HCEC 1CT (cell line): Measurements from ENCODE around the gene LDAH.

Experiments
- DNase-seq: peaks from one replicate; pipeline ENCODE4 v3.0.0-alpha.2; 2017

The LDAH gene

GRCh38 chr2:20649976-20650375 is 172.9 kb downstream of the LDAH start:
- DNase-seq, result no peak

DNA sequence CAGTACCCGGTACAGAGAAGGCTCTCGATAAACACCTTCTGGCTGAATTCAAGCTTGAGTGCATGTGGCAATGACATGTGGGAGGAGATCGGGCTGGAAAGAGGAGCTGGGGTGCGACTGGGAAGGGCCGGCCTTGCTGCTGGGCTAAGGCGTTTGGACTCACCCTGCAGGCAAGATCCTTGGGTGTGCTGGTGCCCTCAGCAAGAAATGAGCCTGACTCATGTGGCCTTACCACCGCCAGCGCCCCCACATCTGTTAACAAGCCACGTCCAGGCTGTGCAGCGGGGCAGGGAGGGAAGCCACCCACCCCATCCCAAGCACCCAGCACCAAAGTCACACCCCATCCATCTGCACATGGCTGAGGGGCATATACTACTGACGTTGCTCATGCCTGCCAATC is 173.3 kb downstream of the LDAH start:
- DNase-seq, result no peak

DNA sequence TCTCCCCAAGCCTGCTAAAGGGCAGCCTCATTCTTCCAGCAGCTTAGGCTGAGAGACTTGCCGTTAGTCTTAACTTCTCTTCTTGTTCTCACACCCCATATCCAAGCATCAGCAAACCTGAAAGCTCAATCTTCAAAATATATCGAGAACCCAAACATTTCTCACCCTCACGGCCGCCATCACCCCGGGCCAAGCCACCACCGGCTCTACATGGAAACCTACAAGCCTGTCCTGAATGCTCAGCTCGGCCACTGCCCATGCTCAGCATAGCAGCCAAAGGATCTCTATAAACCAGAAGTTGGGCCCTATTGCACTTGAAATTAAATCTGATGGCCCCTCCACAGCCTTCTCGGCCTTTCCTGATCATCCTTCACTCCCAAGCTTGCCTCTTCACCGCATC is 174.1 kb downstream of the LDAH start:
- no peak for DNase-seq

DNA sequence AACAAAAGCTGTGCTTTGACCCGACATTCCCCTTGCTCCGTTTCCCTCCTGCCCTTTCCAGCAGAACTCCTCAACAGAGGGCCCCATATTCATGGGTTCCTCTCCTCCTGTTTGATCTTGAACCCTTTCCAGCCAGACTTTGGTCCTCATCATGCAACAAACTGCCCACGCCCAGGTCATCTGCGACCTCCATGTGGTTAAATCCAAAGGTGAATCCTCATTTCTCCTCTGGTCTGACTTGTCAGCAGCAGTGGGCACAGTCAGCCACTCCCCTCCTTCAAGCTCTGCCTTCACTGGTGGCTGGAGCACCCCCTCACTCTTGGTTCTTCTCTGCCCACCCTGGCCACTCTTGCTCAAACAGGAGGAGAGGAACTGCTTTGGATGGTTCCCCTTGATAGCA is 174.7 kb downstream of the LDAH start:
- no peak for DNase-seq

DNA sequence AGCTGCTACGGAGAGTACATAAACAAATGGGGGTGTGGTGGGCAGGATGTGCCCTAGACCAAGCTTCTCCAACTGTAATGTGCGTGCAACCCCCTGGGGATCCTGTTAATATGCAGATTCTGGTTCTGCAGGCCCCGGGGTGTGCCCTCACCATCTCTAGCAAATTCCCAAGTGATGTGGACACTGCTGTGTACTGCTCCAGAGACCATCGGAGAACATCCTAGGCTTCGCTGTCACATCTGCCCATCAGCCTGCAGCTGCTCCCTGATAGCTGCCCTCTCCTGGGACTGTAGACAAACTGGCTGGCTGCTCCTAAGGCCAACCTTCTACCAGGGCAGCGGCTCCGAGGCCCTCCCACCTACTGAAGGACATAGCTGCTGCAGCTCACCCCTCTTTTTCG is 175.2 kb downstream of the LDAH start:
- no peak for DNase-seq

- no peak for DNase-seq
These were observed 175.7 kb downstream of the LDAH start for GRCh38 chr2:20647211-20647610.

DNA sequence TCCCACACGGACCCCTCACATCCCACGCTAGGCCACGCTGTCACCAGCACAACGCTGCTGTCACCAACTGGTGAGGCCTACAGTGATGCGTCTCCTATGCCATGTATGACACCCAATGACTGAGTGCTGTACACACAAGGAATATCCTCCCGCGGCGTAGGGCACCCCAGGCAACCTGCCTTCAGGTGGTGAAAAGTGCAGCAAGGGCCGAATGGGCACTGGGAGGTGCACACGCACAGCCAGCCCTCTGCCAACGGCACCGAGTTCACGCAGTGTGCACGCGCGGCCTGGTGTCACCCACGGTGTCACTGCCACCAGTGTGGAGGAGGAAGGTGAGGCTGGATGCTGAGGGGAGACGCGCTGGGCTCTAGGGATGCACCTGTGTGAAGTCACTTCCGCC is 176.5 kb downstream of the LDAH start:
- no peak for DNase-seq

DNA sequence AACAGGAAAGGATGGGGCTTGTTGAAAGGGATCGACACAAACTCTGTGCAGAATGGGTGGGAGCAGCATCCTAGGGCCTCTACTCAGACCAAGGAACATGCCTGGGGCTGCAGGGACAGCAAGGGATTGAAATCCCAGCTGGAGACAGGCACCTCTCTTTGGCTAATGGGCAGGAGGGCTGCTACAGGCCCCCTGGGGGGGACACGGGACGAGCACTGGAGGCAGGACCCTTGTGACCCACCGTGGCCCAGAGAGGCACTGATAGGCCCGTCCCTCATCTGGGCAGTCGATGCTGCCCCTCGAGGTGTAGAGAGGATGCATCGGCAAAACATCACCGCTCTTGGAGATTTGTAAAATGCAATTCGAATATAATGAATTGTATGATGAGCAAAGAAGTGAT is 177.1 kb downstream of the LDAH start:
- no peak for DNase-seq

DNA sequence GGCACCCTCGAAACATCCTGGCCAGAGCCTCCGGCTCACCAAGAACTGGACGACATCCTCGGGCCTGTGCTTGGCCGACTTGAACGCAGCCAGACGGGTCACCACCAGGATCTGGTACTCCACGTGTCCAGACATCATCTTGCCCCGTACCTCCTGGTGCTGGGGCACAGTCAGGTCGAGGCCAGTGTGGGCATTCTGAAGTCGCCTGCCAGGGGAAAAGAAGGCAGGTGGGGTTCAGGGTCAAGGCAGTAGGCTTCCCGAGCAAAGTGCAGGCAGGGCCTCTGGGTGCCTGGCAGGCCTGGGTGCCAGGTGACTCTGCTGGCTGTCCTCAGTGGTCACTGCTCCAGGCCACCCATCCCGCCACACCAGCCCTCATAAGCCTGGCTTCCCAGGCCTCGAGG is 177.6 kb downstream of the LDAH start:
- no peak for DNase-seq

- DNase-seq, result no peak
These were observed 179.1 kb downstream of the LDAH start for GRCh38 chr2:20643826-20644225.

- DNase-seq, result no peak
These were observed 179.8 kb downstream of the LDAH start for GRCh38 chr2:20643060-20643459.

- DNase-seq, result peak; percentile 58
These were observed 180.6 kb downstream of the LDAH start for GRCh38 chr2:20642055-20642971.

GRCh38 chr2:20641123-20641985 is 181.5 kb downstream of the LDAH start:
- no peak for DNase-seq

DNA sequence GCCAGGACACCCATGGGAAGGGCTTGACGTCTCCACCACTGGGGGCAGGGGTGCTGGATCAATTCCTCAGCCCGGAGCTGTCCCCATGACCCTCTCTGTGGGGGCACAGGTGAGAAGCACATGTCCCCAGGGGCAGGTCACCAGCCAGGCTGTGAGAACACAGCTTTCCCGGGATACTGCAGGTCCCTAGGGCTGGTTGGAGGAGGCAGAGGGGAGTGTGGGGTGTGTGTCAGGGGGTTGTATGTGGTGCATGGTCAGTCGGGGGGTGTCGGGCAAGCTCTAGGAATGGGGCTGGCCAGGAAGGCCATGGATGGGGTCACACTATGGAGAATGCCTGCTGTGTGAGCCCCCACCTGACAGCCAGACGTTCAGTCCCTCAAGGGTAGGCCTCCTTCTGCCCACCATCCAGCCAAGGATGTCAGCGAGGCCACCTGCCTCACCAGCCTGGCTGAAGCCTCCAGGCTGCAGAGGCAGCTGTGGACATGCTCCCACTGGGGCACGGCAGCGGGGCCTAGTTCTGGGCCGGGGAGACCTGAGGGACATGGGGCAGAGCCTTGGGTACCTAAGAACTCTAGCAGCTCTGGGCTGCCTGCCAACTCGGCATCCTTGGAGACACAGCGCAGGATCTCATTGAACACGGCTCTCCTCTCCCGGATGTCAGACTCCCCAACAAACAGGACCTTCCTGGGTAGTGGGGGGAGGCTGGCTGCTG is 182.3 kb downstream of the LDAH start:
- DNase-seq, result no peak

- DNase-seq, result no peak
These were observed 184.1 kb downstream of the LDAH start for GRCh38 chr2:20638646-20639430.

DNA sequence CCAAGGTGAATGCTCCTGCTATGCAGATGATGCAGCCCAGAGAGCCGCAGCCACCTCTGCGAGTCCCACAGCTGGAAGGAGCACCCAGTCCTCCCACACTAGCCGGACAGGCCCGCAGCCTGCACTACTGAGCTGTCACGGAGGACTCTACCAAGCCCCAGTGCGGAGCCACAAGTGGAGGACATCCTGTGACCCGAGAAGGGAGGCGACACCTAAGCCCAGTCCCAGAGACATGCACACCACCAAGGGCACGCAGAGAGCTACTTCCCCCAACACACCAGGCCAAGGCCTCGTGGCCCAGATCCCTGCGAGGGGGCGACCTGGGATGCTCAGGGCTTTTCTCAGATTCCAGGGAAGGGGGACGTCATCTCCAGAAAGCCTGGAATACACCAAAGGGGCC is 184.9 kb downstream of the LDAH start:
- DNase-seq, result no peak

- no peak for DNase-seq
These were observed 185.8 kb downstream of the LDAH start for GRCh38 chr2:20637147-20637546.

- peak; percentile 67 for DNase-seq
These were observed 187.0 kb downstream of the LDAH start for GRCh38 chr2:20635675-20636584.

GRCh38 chr2:20635113-20635510 is 187.8 kb downstream of the LDAH start:
- DNase-seq, result no peak

DNA sequence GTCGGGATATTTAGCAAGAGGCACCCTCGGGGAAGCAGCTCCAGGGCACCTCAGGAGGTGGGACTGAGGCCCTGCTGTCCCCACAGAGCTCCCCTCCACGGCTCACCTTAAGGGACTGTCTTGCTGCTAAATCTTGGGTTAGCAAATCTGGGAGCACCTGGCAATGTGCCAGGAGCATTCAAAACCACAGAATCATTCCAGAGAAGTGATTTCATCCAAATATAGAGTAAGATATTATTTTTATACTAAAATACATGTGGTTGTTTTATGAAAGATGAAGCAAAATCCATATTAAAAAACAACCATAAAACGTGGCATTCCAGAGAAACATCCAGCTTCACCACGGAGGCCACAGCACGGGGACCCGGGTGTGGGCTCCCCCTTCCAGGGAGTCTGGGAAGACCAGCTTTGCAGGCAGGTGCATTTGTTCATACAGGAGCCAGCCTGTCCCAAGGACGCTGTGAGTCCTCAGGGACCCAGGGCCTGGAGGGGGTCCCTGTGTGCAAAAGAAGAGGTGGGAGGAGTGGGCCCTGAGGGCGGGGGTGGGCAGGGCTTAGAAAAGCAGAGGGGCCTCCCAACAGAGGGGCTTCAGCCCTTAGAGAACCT is 188.3 kb downstream of the LDAH start:
- peak; percentile 51 for DNase-seq
